Epithelial cell of proximal tubule (primary cell): ENCODE measurements around the gene IL23A. TPM values are rescaled to one million over a fixed set of nuclear protein-coding genes. Genes with fewer than 3 reads are reported as not detected.

Source experiments
- DNase-seq: peaks from one replicate; pipeline ENCODE4 v3.0.0-alpha.2; 2011; ENCODE audit warnings: low read depth
- H3K4me3 ChIP-seq: 2 replicates; pipeline ENCODE4 v1.5.1; 2011; ENCODE audit warnings: low read depth, mild to moderate bottlenecking, low read length
- CTCF ChIP-seq: conservative IDR thresholded peaks from 2 replicates; pipeline ENCODE4 v1.5.1; 2012; ENCODE audit warnings: low read depth, mild to moderate bottlenecking, low read length
- total RNA-seq: library from RNA; depleted of rRNA; stranded (reverse); fragments of >200 nt; gene quantifications from 2 replicates; pipeline ENCODE4 v1.2.3, GENCODE V29; 2015

Gene IL23A
- total RNA-seq = 13.4 and 26.1 TPM in 2 replicates

- H3K4me3 ChIP-seq = no peak within 1 kb of the TSS
- no peak for DNase-seq
- no peak for TF ChIP-seq CTCF
Measured at GRCh38 chr12:56338308-56339157, at the start of gene IL23A. IL23A (plus strand) TSS chr12:56338884; CDS start chr12:56339045, 161 bp downstream.

GRCh38 chr12:56293795-56294194 lies 44.9 kb upstream of the IL23A start:
- no peak overlapping the region for H3K4me3 ChIP-seq

GRCh38 chr12:56296295-56296694 lies 42.4 kb upstream of the IL23A start:
- TF ChIP-seq CTCF = no peak
- no peak for DNase-seq
- no peak overlapping the region for H3K4me3 ChIP-seq

More at GRCh38 chr12:56293795-56294194, 44.9 kb upstream of the IL23A start:
- no peak for TF ChIP-seq CTCF
- DNase-seq = no peak

GRCh38 chr12:56297400-56297799 lies 41.3 kb upstream of the IL23A start:
- no peak for DNase-seq
- no peak overlapping the region for H3K4me3 ChIP-seq
- TF ChIP-seq CTCF = no peak

- peak overlapping the region; percentile 69 for H3K4me3 ChIP-seq
- no peak for DNase-seq
Measured at GRCh38 chr12:56298828-56299227, 39.9 kb upstream of the IL23A start.

GRCh38 chr12:56299308-56299852 lies 39.3 kb upstream of the IL23A start:
- H3K4me3 ChIP-seq = peak overlapping the region; percentile 69
- no peak for TF ChIP-seq CTCF
- DNase-seq = no peak

More at GRCh38 chr12:56298828-56299227, 39.9 kb upstream of the IL23A start:
- no peak for TF ChIP-seq CTCF
